BLaER1 treated with 17β-estradiol and CSF1 and Interleukin-3, amounts not matched to agents 10 nM and 100 nM (cell line): ENCODE data around the gene HK1.

Source experiments
- H3K27ac ChIP-seq, 11 experiments: shearing (Covaris generic); formaldehyde crosslinking; 2 replicates each; pipeline ENCODE4 v1.8.1; 2022
- H3K27me3 ChIP-seq, 11 experiments: shearing (Covaris generic); formaldehyde crosslinking; 2 replicates each; pipeline ENCODE4 v1.8.1; 2022
- H3K36me3 ChIP-seq, 11 experiments: shearing (Covaris generic); formaldehyde crosslinking; 2 replicates each; pipeline ENCODE4 v1.8.1; 2022
- H3K4me1 ChIP-seq, 10 experiments: shearing (Covaris generic); formaldehyde crosslinking; 2 replicates each; pipeline ENCODE4 v1.8.1; 2022
- H3K4me2 ChIP-seq, 11 experiments: shearing (Covaris generic); formaldehyde crosslinking; 2 replicates each; pipeline ENCODE4 v1.8.1; 2022
- H3K4me3 ChIP-seq, 10 experiments: shearing (Covaris generic); formaldehyde crosslinking; 2 replicates each; pipeline ENCODE4 v1.8.1; 2022
- H3K9ac ChIP-seq, 11 experiments: shearing (Covaris generic); formaldehyde crosslinking; 2 replicates each; pipeline ENCODE4 v1.8.1; 2022
- H3K9me3 ChIP-seq, 11 experiments: shearing (Covaris generic); formaldehyde crosslinking; replicated peaks in 1 of 11; 2 replicates each; pipeline ENCODE4 v1.8.1; 2022
- H4K20me1 ChIP-seq, 11 experiments: shearing (Covaris generic); formaldehyde crosslinking; 2 replicates each; pipeline ENCODE4 v1.8.1; 2022
- Cebpa-rat ChIP-seq, 11 experiments: shearing (Covaris generic); IDR thresholded peaks; 2 replicates each; pipeline ENCODE4 v1.8.1; 2022

Gene HK1

GRCh38 chr10:69397972-69398371 is 119.7 kb downstream of the HK1 start:
- TF ChIP-seq Cebpa-rat (IDR thresholded peaks at IDR 0.05) = no peak
- Histone ChIP-seq H3K9ac (no peak overlapping the region), H3K4me3 (no peak overlapping the region), H3K36me3 (peaks cover 72 to 100% (median 93%) of the 10 kb centered on the region in 11 experiments), H3K27me3 (no peaks in the 10 kb centered on the region), H3K4me2 (peak overlapping the region in 1 of 11 experiments; percentile 15; a peak in 2 of 22 replicates), H4K20me1 (peaks cover 0 to 63% (median 0%) of the 10 kb centered on the region in 11 experiments; a peak in 6 of 22 replicates), H3K9me3 (no peaks in the 10 kb centered on the region), H3K27ac (no peak overlapping the region), H3K4me1 (peaks cover 0 to 11% (median 0%) of the 10 kb centered on the region in 10 experiments; a peak in 5 of 20 replicates)

GRCh38 chr10:69398466-69398865 is 120.2 kb downstream of the HK1 start:
- no peak overlapping the region for H3K4me3 ChIP-seq
- H3K4me1 ChIP-seq = peaks cover 0 to 11% (median 0%) of the 10 kb centered on the region in 10 experiments; a peak in 5 of 20 replicates
- H3K9me3 ChIP-seq = no peaks in the 10 kb centered on the region
- H4K20me1 ChIP-seq = peaks cover 0 to 68% (median 0%) of the 10 kb centered on the region in 11 experiments; a peak in 6 of 22 replicates
- no peak overlapping the region for H3K9ac ChIP-seq
- H3K36me3 ChIP-seq = peaks cover 74 to 100% (median 94%) of the 10 kb centered on the region in 11 experiments
- H3K27me3 ChIP-seq = no peaks in the 10 kb centered on the region
- no peak for TF ChIP-seq Cebpa-rat (IDR thresholded peaks at IDR 0.05)
- H3K4me2 ChIP-seq = no peak overlapping the region; a peak in 1 of 22 replicates
- H3K27ac ChIP-seq = peak overlapping the region in 3 of 11 experiments; percentile 10 to 34 (median 11); a peak in 3 of 22 replicates

GRCh38 chr10:69400936-69401335 is 122.6 kb downstream of the HK1 start:
- Histone ChIP-seq H3K9me3 (no peaks in the 10 kb centered on the region), H4K20me1 (peaks cover 0 to 76% (median 0%) of the 10 kb centered on the region in 11 experiments; a peak in 8 of 22 replicates), H3K9ac (no peak overlapping the region), H3K4me2 (no peak overlapping the region), H3K4me3 (no peak overlapping the region), H3K4me1 (peaks cover 0 to 29% (median 2%) of the 10 kb centered on the region in 10 experiments; a peak in 8 of 20 replicates), H3K27me3 (no peaks in the 10 kb centered on the region), H3K27ac (no peak overlapping the region), H3K36me3 (peaks cover 50 to 97% (median 83%) of the 10 kb centered on the region in 11 experiments)
- TF ChIP-seq Cebpa-rat (IDR thresholded peaks at IDR 0.05) = no peak

GRCh38 chr10:69401416-69401815 is 123.1 kb downstream of the HK1 start:
- no peak overlapping the region for H3K4me3 ChIP-seq
- H4K20me1 ChIP-seq = peaks cover 0 to 77% (median 0%) of the 10 kb centered on the region in 11 experiments; a peak in 8 of 22 replicates
- no peaks in the 10 kb centered on the region for H3K27me3 ChIP-seq
- TF ChIP-seq Cebpa-rat (IDR thresholded peaks at IDR 0.05) = no peak
- H3K36me3 ChIP-seq = peaks cover 46 to 92% (median 78%) of the 10 kb centered on the region in 11 experiments
- H3K27ac ChIP-seq = no peak overlapping the region
- H3K9me3 ChIP-seq = no peaks in the 10 kb centered on the region
- H3K4me1 ChIP-seq = peaks cover 0 to 33% (median 7%) of the 10 kb centered on the region in 10 experiments; a peak in 8 of 20 replicates
- no peak overlapping the region for H3K9ac ChIP-seq
- H3K4me2 ChIP-seq = no peak overlapping the region

GRCh38 chr10:69402386-69402785 is 124.1 kb downstream of the HK1 start:
- no peak for TF ChIP-seq Cebpa-rat (IDR thresholded peaks at IDR 0.05)
- Histone ChIP-seq H3K4me1 (peaks cover 0 to 38% (median 9%) of the 10 kb centered on the region in 10 experiments; a peak in 15 of 20 replicates), H4K20me1 (peaks cover 0 to 80% (median 0%) of the 10 kb centered on the region in 11 experiments; a peak in 8 of 22 replicates), H3K4me3 (no peak overlapping the region), H3K27me3 (no peaks in the 10 kb centered on the region), H3K27ac (no peak overlapping the region), H3K36me3 (peaks cover 37 to 82% (median 68%) of the 10 kb centered on the region in 11 experiments), H3K9me3 (no peaks in the 10 kb centered on the region), H3K4me2 (no peak overlapping the region; a peak in 1 of 22 replicates), H3K9ac (no peak overlapping the region)

GRCh38 chr10:69403066-69403465 is 124.8 kb downstream of the HK1 start:
- no peak overlapping the region for H3K9ac ChIP-seq
- H3K4me1 ChIP-seq = peaks cover 6 to 45% (median 14%) of the 10 kb centered on the region in 10 experiments
- H3K9me3 ChIP-seq = no peaks in the 10 kb centered on the region
- H3K36me3 ChIP-seq = peaks cover 31 to 75% (median 61%) of the 10 kb centered on the region in 11 experiments
- H4K20me1 ChIP-seq = peaks cover 0 to 83% (median 0%) of the 10 kb centered on the region in 11 experiments; a peak in 8 of 22 replicates
- H3K4me2 ChIP-seq = peak overlapping the region in 1 of 11 experiments; percentile 21; a peak in 2 of 22 replicates
- no peak for TF ChIP-seq Cebpa-rat (IDR thresholded peaks at IDR 0.05)
- no peaks in the 10 kb centered on the region for H3K27me3 ChIP-seq
- H3K27ac ChIP-seq = no peak overlapping the region
- no peak overlapping the region for H3K4me3 ChIP-seq

- Histone ChIP-seq H3K36me3 (peaks cover 28 to 71% (median 57%) of the 10 kb centered on the region in 11 experiments), H3K4me1 (peaks cover 10 to 49% (median 17%) of the 10 kb centered on the region in 10 experiments), H3K27ac (no peak overlapping the region), H3K9me3 (no peaks in the 10 kb centered on the region), H3K4me3 (no peak overlapping the region), H3K9ac (no peak overlapping the region), H3K4me2 (0 out of 22 replicates have a peak overlapping the region, but pooled peaks of 2 of the 11 experiments have one; percentile 5 to 21), H4K20me1 (peaks cover 0 to 78% (median 0%) of the 10 kb centered on the region in 11 experiments; a peak in 8 of 22 replicates), H3K27me3 (no peaks in the 10 kb centered on the region)
- TF ChIP-seq Cebpa-rat (IDR thresholded peaks at IDR 0.05) = no peak
Observed at GRCh38 chr10:69403519-69403918, 125.2 kb downstream of the HK1 start.

GRCh38 chr10:69404786-69405185 is 126.5 kb downstream of the HK1 start:
- peaks cover 18 to 58% (median 25%) of the 10 kb centered on the region in 10 experiments for H3K4me1 ChIP-seq
- no peaks in the 10 kb centered on the region for H3K27me3 ChIP-seq
- no peak for TF ChIP-seq Cebpa-rat (IDR thresholded peaks at IDR 0.05)
- H3K4me3 ChIP-seq = no peak overlapping the region
- peak overlapping the region in 1 of 11 experiments; percentile 54; a peak in 2 of 22 replicates for H3K4me2 ChIP-seq
- no peak overlapping the region for H3K9ac ChIP-seq
- H3K36me3 ChIP-seq = peaks cover 16 to 58% (median 44%) of the 10 kb centered on the region in 11 experiments
- H3K27ac ChIP-seq = no peak overlapping the region
- H4K20me1 ChIP-seq = peaks cover 0 to 66% (median 0%) of the 10 kb centered on the region in 11 experiments; a peak in 7 of 22 replicates
- H3K9me3 ChIP-seq = no peaks in the 10 kb centered on the region

- H3K4me3 ChIP-seq = no peak overlapping the region
- peaks cover 0 to 61% (median 0%) of the 10 kb centered on the region in 11 experiments; a peak in 7 of 22 replicates for H4K20me1 ChIP-seq
- H3K27me3 ChIP-seq = no peaks in the 10 kb centered on the region
- H3K9ac ChIP-seq = no peak overlapping the region
- no peak overlapping the region for H3K4me2 ChIP-seq
- no peak for TF ChIP-seq Cebpa-rat (IDR thresholded peaks at IDR 0.05)
- H3K27ac ChIP-seq = no peak overlapping the region
- peaks cover 13 to 54% (median 40%) of the 10 kb centered on the region in 11 experiments for H3K36me3 ChIP-seq
- H3K9me3 ChIP-seq = no peaks in the 10 kb centered on the region
- H3K4me1 ChIP-seq = peaks cover 23 to 62% (median 30%) of the 10 kb centered on the region in 10 experiments
Observed at GRCh38 chr10:69405221-69405620, 126.9 kb downstream of the HK1 start.
